ENCODE data around the gene MARCO.

DNA sequence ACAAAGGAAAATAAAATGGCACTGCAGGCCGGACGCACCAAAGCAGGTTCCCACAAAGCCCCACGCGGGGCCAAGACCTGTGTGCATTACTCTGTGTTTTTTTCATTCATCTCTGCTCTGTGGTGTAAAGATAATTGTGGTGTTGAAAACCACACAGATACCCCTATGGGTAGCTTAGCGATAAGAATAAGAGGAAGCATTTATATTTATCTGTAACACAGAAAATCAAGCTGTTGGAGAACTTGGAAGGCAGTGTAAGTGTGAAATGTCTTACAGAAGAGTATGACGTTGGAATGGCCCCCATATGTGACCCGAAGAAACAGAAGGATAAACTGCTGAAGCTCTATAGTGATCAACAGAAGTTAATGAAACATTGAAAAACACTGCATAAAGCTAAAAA, 20.3 kb upstream of the MARCO start:
- TF ChIP-seq, protein P1, sequence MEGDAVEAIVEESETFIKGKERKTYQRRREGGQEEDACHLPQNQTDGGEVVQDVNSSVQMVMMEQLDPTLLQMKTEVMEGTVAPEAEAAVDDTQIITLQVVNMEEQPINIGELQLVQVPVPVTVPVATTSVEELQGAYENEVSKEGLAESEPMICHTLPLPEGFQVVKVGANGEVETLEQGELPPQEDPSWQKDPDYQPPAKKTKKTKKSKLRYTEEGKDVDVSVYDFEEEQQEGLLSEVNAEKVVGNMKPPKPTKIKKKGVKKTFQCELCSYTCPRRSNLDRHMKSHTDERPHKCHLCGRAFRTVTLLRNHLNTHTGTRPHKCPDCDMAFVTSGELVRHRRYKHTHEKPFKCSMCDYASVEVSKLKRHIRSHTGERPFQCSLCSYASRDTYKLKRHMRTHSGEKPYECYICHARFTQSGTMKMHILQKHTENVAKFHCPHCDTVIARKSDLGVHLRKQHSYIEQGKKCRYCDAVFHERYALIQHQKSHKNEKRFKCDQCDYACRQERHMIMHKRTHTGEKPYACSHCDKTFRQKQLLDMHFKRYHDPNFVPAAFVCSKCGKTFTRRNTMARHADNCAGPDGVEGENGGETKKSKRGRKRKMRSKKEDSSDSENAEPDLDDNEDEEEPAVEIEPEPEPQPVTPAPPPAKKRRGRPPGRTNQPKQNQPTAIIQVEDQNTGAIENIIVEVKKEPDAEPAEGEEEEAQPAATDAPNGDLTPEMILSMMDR (IDR thresholded peaks at IDR 0.05) = no peak
- TF ChIP-seq POLR2AphosphoS5 (IDR thresholded peaks at IDR 0.05; ENCODE audit: insufficient read depth in 1 of 2, low read depth in 1 of 2) = no peak

All from vagina (tissue), 2 donors.